Measurements from ENCODE around the gene ERCC4. TPM values are rescaled to one million over a fixed set of nuclear protein-coding genes. Genes with fewer than 3 reads are reported as not detected.

The ERCC4 gene
- polyA plus RNA-seq, 1 of the 3 experiments (the other 2 are of a cell fraction), result 1.8 TPM

DNA sequence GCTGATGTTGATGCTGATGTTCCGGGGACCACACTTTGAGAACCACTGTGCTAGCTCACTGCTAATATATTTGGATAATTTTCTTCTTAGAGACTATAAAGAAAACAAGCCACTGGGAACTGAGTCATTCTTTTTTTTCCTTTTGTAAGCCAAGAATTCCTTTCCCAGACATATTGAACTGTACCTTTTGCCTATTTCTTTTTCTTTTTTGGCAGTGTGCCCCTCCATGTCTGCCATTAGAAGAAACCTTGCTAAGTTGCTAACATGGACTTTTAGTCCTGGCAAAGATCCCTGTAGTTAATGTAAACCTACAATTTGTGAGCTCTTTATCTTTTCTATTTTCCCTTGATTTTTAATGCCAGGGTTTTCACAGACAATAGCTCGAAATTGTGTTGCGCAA is 17.3 kb upstream of the ERCC4 start:
- POLR2A ChIA-PET, result no interaction called here
- no peaks in the 10 kb centered on the region for H4K20me1 ChIP-seq (ENCODE audit: insufficient read depth)
- H3K4me3 ChIP-seq (ENCODE audit: low read depth in 2 of 2, low read length in 1 of 2), result no peak overlapping the region
- no peaks in the 10 kb centered on the region for H3F3A ChIP-seq (replicated peaks; ENCODE audit: insufficient read depth)
- no peaks in the 10 kb centered on the region for H3K9me3 ChIP-seq
- H3K9me2 ChIP-seq, result no peaks in the 10 kb centered on the region
- no peak overlapping the region for H3K27ac ChIP-seq (ENCODE audit: low read depth in 2 of 2, low read length in 1 of 2)
- no peak overlapping the region for H3K9ac ChIP-seq
- TF ChIP-seq FOSL2 (IDR thresholded peaks at IDR 0.05; ENCODE audit: borderline replicate concordance, low read depth) (no peak), SIN3A (IDR thresholded peaks at IDR 0.05; ENCODE audit: borderline replicate concordance, low read depth, low read length) (no peak), MXI1 (IDR thresholded peaks at IDR 0.05; ENCODE audit: low read depth, low read length) (no peak)
- TF ChIP-seq, protein P1, sequence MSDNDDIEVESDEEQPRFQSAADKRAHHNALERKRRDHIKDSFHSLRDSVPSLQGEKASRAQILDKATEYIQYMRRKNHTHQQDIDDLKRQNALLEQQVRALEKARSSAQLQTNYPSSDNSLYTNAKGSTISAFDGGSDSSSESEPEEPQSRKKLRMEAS (IDR thresholded peaks at IDR 0.05; ENCODE audit: low read depth), result no peak
- no peak overlapping the region for H2AFZ ChIP-seq (ENCODE audit: low read depth)
- DNase-seq, result no peak
- no peaks in the 10 kb centered on the region for H3K36me3 ChIP-seq (replicated peaks in 1 of 2; ENCODE audit: control insufficient read depth in 1 of 2, insufficient read depth in 2 of 2, low read length in 1 of 2)
- no peaks in the 10 kb centered on the region; the same call in 1 of the 2 replicates for H3K27me3 ChIP-seq (ENCODE audit: insufficient read depth)
- H3K79me2 ChIP-seq (ENCODE audit: insufficient read depth), result no peaks in the 10 kb centered on the region
- H3K4me1 ChIP-seq (ENCODE audit: control insufficient read depth in 1 of 2, insufficient read depth in 2 of 2, low read depth in 1 of 2, low read length in 1 of 2), result no peaks in the 10 kb centered on the region
- 48% methylated on average over 3 of the region's 3 CpGs for WGBS (ENCODE audit: low lambda C conversion rate)
- CTCF ChIA-PET, result interaction anchor here (1.6 to 2.1 kb wide), 2 partner anchors 21 to 383 kb away, joined by 7 read pairs; no protein-coding TSS in a partner anchor
- H3K4me2 ChIP-seq, result no peak overlapping the region

DNA sequence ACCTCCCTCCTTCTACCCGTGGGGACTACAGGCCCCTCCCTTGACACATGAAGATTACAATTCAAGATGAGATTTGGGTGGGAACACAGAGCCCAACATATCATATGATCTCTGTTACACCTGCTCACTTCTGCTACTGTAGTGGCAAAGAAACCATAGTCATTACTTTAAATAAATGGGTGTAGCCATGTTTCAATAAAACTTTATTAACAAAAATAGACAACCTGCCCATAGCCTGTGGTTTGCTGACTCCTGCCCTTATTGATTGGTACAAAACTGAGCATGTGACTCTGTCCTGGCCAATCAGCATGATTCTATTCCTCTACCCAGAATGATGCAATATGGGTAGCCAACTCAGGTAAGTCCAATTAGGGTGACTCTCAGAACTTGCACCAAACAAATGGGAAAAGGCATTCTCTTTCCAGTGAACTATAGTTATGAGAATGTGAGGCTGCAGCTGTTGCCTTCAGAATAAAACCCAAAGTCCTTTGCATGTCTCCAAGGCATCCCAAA is 15.7 kb upstream of the ERCC4 start:
- Histone ChIP-seq H3K27me3 (ENCODE audit: insufficient read depth) (peaks cover 4% of the 10 kb centered on the region; the same call in 1 of the 2 replicates), H3K9me3 (no peaks in the 10 kb centered on the region), H3K9ac (no peak overlapping the region), H3F3A (replicated peaks; ENCODE audit: insufficient read depth) (no peaks in the 10 kb centered on the region), H2AFZ (ENCODE audit: low read depth) (no peak overlapping the region), H4K20me1 (ENCODE audit: insufficient read depth) (no peaks in the 10 kb centered on the region), H3K4me1 (ENCODE audit: control insufficient read depth in 1 of 2, insufficient read depth in 2 of 2, low read depth in 1 of 2, low read length in 1 of 2) (no peaks in the 10 kb centered on the region), H3K27ac (ENCODE audit: low read depth in 2 of 2, low read length in 1 of 2) (no peak overlapping the region), H3K36me3 (replicated peaks in 1 of 2; ENCODE audit: control insufficient read depth in 1 of 2, insufficient read depth in 2 of 2, low read length in 1 of 2) (no peaks in the 10 kb centered on the region), H3K9me2 (no peaks in the 10 kb centered on the region), H3K4me2 (no peak overlapping the region), H3K4me3 (ENCODE audit: low read depth in 2 of 2, low read length in 1 of 2) (no peak overlapping the region), H3K79me2 (ENCODE audit: insufficient read depth) (no peaks in the 10 kb centered on the region)
- WGBS (ENCODE audit: low lambda C conversion rate), result 0% methylated on average over 1 of the region's 1 CpG
- ChIA-PET CTCF (interaction anchor here (0.7 to 1.0 kb wide), 2 partner anchors 187 to 345 kb away, joined by 3 read pairs; no protein-coding TSS in a partner anchor), POLR2A (no interaction called here)
- TF ChIP-seq POLR2AphosphoS5 (IDR thresholded peaks at IDR 0.05; ENCODE audit: low read depth, low read length) (no peak), JUND (IDR thresholded peaks at IDR 0.05) (no peak), RAD21 (IDR thresholded peaks at IDR 0.05; ENCODE audit: low read length) (no peak), FOXJ3 (CRISPR knock-in tag; IDR thresholded peaks at IDR 0.05) (no peak)
- TF ChIP-seq, protein P2, sequence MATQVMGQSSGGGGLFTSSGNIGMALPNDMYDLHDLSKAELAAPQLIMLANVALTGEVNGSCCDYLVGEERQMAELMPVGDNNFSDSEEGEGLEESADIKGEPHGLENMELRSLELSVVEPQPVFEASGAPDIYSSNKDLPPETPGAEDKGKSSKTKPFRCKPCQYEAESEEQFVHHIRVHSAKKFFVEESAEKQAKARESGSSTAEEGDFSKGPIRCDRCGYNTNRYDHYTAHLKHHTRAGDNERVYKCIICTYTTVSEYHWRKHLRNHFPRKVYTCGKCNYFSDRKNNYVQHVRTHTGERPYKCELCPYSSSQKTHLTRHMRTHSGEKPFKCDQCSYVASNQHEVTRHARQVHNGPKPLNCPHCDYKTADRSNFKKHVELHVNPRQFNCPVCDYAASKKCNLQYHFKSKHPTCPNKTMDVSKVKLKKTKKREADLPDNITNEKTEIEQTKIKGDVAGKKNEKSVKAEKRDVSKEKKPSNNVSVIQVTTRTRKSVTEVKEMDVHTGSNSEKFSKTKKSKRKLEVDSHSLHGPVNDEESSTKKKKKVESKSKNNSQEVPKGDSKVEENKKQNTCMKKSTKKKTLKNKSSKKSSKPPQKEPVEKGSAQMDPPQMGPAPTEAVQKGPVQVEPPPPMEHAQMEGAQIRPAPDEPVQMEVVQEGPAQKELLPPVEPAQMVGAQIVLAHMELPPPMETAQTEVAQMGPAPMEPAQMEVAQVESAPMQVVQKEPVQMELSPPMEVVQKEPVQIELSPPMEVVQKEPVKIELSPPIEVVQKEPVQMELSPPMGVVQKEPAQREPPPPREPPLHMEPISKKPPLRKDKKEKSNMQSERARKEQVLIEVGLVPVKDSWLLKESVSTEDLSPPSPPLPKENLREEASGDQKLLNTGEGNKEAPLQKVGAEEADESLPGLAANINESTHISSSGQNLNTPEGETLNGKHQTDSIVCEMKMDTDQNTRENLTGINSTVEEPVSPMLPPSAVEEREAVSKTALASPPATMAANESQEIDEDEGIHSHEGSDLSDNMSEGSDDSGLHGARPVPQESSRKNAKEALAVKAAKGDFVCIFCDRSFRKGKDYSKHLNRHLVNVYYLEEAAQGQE (IDR thresholded peaks at IDR 0.05; ENCODE audit: low read depth, low read length), result no peak
- DNase-seq, result no peak

All from SK-N-SH (cell line).